Suprapubic skin (tissue), 3 donors: Measurements from ENCODE around the gene RAMACL.

Experiments
- CTCF ChIP-seq, 2 donors: fragments of 200-600 bp in 1 of 2; fragments of 450-650 bp in 1 of 2; sonication (generic) in 1 of 2; IDR thresholded peaks; one replicate each; pipeline ENCODE4 v1.5.1; 2016 to 2019; ENCODE audit warnings: antibody characterized with exemption in 2 of 2, mild to moderate bottlenecking in 1 of 2, moderate library complexity in 1 of 2
- POLR2A ChIP-seq, 2 donors: fragments of 450-650 bp; IDR thresholded peaks; one replicate each; pipeline ENCODE4 v1.6.1; 2017; ENCODE audit warnings: antibody characterized with exemption in 2 of 2, mild to moderate bottlenecking in 2 of 2, moderate library complexity in 2 of 2

GRCh38 chr6:166582258-166582657 lies 4.2 kb downstream of the RAMACL start:
- TF ChIP-seq POLR2A (IDR thresholded peaks at IDR 0.05) (no peak), CTCF (IDR thresholded peaks at IDR 0.05) (no peak)
